GM23338 (cell line): ENCODE results near the gene SEMA5A. TPM values are rescaled to one million over a fixed set of nuclear protein-coding genes. Genes with fewer than 3 reads are reported as not detected.

Experiments
- ATAC-seq: fragments of 200-7000 bp; cut with Tn5 transposase; 3 replicates; pipeline ENCODE4 v1.9.1; 2020
- DNase-seq: peaks from one replicate; pipeline ENCODE4 v3.0.0-alpha.2; 2015; ENCODE audit warnings: low spot score
- H2AFZ ChIP-seq: fragments of 200-600 bp; sonication (generic); 2 replicates; pipeline ENCODE4 v1.8.0; 2016; ENCODE audit warnings: antibody characterized with exemption, mild to moderate bottlenecking, moderate library complexity
- H3F3A ChIP-seq: fragments of 200-600 bp; sonication (generic); replicated peaks from 2 replicates; pipeline ENCODE4 v1.8.0; 2017; ENCODE audit warnings: antibody characterized with exemption, mixed run types, low read depth
- H3K27ac ChIP-seq: fragments of 200-600 bp; sonication (generic); 2 replicates; pipeline ENCODE4 v1.6.1; 2016; ENCODE audit warnings: low read depth
- H3K27me3 ChIP-seq: fragments of 200-600 bp; sonication (generic); 2 replicates; pipeline ENCODE4 v1.8.0; 2016; ENCODE audit warnings: mild to moderate bottlenecking, mixed run types, moderate library complexity; ENCODE audit not compliant: insufficient read depth
- H3K36me3 ChIP-seq: fragments of 200-600 bp; sonication (generic); 2 replicates; pipeline ENCODE4 v1.8.0; 2016; ENCODE audit warnings: mild to moderate bottlenecking; ENCODE audit not compliant: insufficient read depth
- H3K4me1 ChIP-seq: fragments of 200-600 bp; sonication (generic); 2 replicates; pipeline ENCODE4 v1.8.0; 2016; ENCODE audit warnings: mild to moderate bottlenecking, moderate library complexity; ENCODE audit not compliant: insufficient read depth
- H3K4me2 ChIP-seq: fragments of 200-600 bp; sonication (generic); 2 replicates; pipeline ENCODE4 v1.7.1; 2017; ENCODE audit warnings: mixed run types
- H3K4me3 ChIP-seq: fragments of 200-600 bp; sonication (generic); 2 replicates; pipeline ENCODE4 v1.6.1; 2016; ENCODE audit warnings: mixed run types
- H3K79me2 ChIP-seq: fragments of 200-600 bp; sonication (generic); replicated peaks from 2 replicates; pipeline ENCODE4 v1.8.0; 2017; ENCODE audit warnings: mild to moderate bottlenecking; ENCODE audit not compliant: insufficient read depth
- H3K9me2 ChIP-seq: fragments of 200-600 bp; sonication (generic); 2 replicates; pipeline ENCODE4 v1.8.0; 2017; ENCODE audit not compliant: insufficient read depth
- H4K20me1 ChIP-seq: fragments of 200-600 bp; sonication (generic); replicated peaks from 2 replicates; pipeline ENCODE4 v1.8.0; 2017; ENCODE audit warnings: mild to moderate bottlenecking; ENCODE audit not compliant: insufficient read depth
- H3K27ac Mint-ChIP-seq: 2 replicates; pipeline ENCODE4 v1.8.0; 2020; ENCODE audit warnings: inconsistent platforms, mild to moderate bottlenecking, moderate library complexity, mixed read lengths
- H3K27me3 Mint-ChIP-seq: 3 replicates; pipeline ENCODE4 v1.8.0; 2022; ENCODE audit warnings: low read depth, mild to moderate bottlenecking, moderate library complexity, mixed read lengths, inconsistent platforms; ENCODE audit not compliant: insufficient read depth, poor library complexity
- H3K36me3 Mint-ChIP-seq: 3 replicates; pipeline ENCODE4 v1.8.0; 2021; ENCODE audit warnings: low read depth, mild to moderate bottlenecking, inconsistent platforms, moderate library complexity, mixed read lengths
- H3K4me1 Mint-ChIP-seq: 3 replicates; pipeline ENCODE4 v1.8.0; 2020; ENCODE audit warnings: mild to moderate bottlenecking, inconsistent platforms, mixed read lengths
- H3K4me3 Mint-ChIP-seq: 3 replicates; pipeline ENCODE4 v1.8.0; 2021; ENCODE audit warnings: moderate library complexity, mild to moderate bottlenecking, inconsistent platforms, mixed read lengths
- H3K9me3 Mint-ChIP-seq: 3 replicates; pipeline ENCODE4 v1.8.0; 2020; ENCODE audit warnings: moderate library complexity, mild to moderate bottlenecking, inconsistent platforms, mixed read lengths
- CREB1 ChIP-seq: fragments of 250-450 bp; sonication (Bioruptor Pico); IDR thresholded peaks from 2 replicates; pipeline ENCODE4 v1.5.0; 2020; ENCODE audit warnings: low read depth, mild to moderate bottlenecking, moderate library complexity
- EZH2 ChIP-seq: fragments of 200-600 bp; sonication (generic); IDR thresholded peaks from one replicate; pipeline ENCODE4 v1.8.0; 2017; ENCODE audit warnings: antibody characterized with exemption, mild to moderate bottlenecking, low read depth; ENCODE audit not compliant: unreplicated experiment
- EZH2phosphoT487 ChIP-seq: fragments of 200-600 bp; sonication (generic); IDR thresholded peaks from one replicate; pipeline ENCODE4 v1.8.1; 2018; ENCODE audit warnings: antibody characterized with exemption; ENCODE audit not compliant: unreplicated experiment
- JUNB ChIP-seq: IDR thresholded peaks from one replicate; pipeline ENCODE4 v1.6.1; 2016; ENCODE audit warnings: antibody characterized with exemption; ENCODE audit not compliant: unreplicated experiment
- NANOG ChIP-seq: IDR thresholded peaks from 2 replicates; pipeline ENCODE4 v1.6.1; 2016; ENCODE audit warnings: antibody characterized with exemption, borderline replicate concordance
- STAT1 ChIP-seq: IDR thresholded peaks from one replicate; pipeline ENCODE4 v1.6.1; 2016; ENCODE audit warnings: antibody characterized with exemption; ENCODE audit not compliant: unreplicated experiment
- ZNF114 ChIP-seq: fragments of 250-450 bp; sonication (Bioruptor Pico); IDR thresholded peaks from 2 replicates; pipeline ENCODE4 v1.5.0; 2020; ENCODE audit warnings: mild to moderate bottlenecking, moderate library complexity
- ZNF331 ChIP-seq: fragments of 250-450 bp; sonication (Bioruptor Pico); IDR thresholded peaks from 2 replicates; pipeline ENCODE4 v1.5.0; 2020; ENCODE audit warnings: low read depth, mild to moderate bottlenecking, moderate library complexity
- polyA plus RNA-seq: library from polyadenylated mRNA; unstranded; fragments of >200 nt; fragmentation: Nextera tagmentation; extraction: Ambion mirVana; gene quantifications from 2 replicates; pipeline ENCODE4 v1.2.1, GENCODE V29; 2016
- total RNA-seq: library from RNA; depleted of rRNA; stranded (reverse); fragments of >200 nt; shearing (Covaris generic); gene quantifications from 2 replicates; pipeline ENCODE4 v1.2.3, GENCODE V29; 2014
- TF ChIP-seq, protein P1 (sequence below): IDR thresholded peaks from 2 replicates; pipeline ENCODE4 v1.6.1; 2016; ENCODE audit warnings: antibody characterized with exemption
- TF ChIP-seq, protein P2 (sequence below), 2 experiments: fragments of 200-600 bp in 1 of 2; sonication (generic) in 1 of 2; conservative IDR thresholded peaks; 2 replicates each; pipeline versions ENCODE4 v1.5.1 to v1.6.1; 2016 to 2017; ENCODE audit warnings: antibody characterized with exemption in 2 of 2, low read depth in 2 of 2, mild to moderate bottlenecking in 2 of 2, moderate library complexity in 1 of 2
- TF ChIP-seq, protein P3 (sequence below): IDR thresholded peaks from one replicate; pipeline ENCODE4 v1.6.1; 2018; ENCODE audit warnings: antibody characterized with exemption; ENCODE audit not compliant: unreplicated experiment
- TF ChIP-seq, protein P4 (sequence below): fragments of 250-450 bp; sonication (Bioruptor Pico); IDR thresholded peaks from 2 replicates; pipeline ENCODE4 v1.5.0; 2020; ENCODE audit warnings: mild to moderate bottlenecking, moderate library complexity

Gene SEMA5A
- total and polyA plus RNA-seq, 2 experiments from 2014 or later, result 2.1 to 8.1 TPM

DNA sequence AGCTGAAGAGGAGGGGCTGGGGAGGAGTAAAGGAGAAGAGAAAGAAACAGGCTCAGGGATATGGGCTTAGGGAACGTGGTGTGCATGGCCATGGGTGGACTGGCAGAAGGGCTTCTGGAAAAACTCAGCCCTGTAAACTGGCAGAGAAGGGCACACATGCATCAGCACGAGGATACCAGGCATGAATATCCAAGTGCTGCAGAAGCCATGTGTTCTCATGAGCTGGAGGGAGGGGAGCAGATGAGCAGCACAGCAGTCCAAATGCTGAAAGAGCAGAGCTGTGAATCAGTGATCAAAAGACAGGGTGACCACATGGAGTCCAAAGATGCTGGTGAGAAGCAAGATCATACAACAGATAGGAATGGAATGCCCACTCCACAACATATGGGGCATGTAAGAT, 72.3 kb downstream of the SEMA5A start (continued):
- TF ChIP-seq, protein P1, sequence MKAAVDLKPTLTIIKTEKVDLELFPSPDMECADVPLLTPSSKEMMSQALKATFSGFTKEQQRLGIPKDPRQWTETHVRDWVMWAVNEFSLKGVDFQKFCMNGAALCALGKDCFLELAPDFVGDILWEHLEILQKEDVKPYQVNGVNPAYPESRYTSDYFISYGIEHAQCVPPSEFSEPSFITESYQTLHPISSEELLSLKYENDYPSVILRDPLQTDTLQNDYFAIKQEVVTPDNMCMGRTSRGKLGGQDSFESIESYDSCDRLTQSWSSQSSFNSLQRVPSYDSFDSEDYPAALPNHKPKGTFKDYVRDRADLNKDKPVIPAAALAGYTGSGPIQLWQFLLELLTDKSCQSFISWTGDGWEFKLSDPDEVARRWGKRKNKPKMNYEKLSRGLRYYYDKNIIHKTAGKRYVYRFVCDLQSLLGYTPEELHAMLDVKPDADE, result no peak
- TF ChIP-seq, protein P2, sequence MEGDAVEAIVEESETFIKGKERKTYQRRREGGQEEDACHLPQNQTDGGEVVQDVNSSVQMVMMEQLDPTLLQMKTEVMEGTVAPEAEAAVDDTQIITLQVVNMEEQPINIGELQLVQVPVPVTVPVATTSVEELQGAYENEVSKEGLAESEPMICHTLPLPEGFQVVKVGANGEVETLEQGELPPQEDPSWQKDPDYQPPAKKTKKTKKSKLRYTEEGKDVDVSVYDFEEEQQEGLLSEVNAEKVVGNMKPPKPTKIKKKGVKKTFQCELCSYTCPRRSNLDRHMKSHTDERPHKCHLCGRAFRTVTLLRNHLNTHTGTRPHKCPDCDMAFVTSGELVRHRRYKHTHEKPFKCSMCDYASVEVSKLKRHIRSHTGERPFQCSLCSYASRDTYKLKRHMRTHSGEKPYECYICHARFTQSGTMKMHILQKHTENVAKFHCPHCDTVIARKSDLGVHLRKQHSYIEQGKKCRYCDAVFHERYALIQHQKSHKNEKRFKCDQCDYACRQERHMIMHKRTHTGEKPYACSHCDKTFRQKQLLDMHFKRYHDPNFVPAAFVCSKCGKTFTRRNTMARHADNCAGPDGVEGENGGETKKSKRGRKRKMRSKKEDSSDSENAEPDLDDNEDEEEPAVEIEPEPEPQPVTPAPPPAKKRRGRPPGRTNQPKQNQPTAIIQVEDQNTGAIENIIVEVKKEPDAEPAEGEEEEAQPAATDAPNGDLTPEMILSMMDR (conservative IDR thresholded peaks at IDR 0.05; ENCODE audit: low read depth in 2 of 2), result no peak
- TF ChIP-seq, protein P3, sequence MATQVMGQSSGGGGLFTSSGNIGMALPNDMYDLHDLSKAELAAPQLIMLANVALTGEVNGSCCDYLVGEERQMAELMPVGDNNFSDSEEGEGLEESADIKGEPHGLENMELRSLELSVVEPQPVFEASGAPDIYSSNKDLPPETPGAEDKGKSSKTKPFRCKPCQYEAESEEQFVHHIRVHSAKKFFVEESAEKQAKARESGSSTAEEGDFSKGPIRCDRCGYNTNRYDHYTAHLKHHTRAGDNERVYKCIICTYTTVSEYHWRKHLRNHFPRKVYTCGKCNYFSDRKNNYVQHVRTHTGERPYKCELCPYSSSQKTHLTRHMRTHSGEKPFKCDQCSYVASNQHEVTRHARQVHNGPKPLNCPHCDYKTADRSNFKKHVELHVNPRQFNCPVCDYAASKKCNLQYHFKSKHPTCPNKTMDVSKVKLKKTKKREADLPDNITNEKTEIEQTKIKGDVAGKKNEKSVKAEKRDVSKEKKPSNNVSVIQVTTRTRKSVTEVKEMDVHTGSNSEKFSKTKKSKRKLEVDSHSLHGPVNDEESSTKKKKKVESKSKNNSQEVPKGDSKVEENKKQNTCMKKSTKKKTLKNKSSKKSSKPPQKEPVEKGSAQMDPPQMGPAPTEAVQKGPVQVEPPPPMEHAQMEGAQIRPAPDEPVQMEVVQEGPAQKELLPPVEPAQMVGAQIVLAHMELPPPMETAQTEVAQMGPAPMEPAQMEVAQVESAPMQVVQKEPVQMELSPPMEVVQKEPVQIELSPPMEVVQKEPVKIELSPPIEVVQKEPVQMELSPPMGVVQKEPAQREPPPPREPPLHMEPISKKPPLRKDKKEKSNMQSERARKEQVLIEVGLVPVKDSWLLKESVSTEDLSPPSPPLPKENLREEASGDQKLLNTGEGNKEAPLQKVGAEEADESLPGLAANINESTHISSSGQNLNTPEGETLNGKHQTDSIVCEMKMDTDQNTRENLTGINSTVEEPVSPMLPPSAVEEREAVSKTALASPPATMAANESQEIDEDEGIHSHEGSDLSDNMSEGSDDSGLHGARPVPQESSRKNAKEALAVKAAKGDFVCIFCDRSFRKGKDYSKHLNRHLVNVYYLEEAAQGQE, result no peak
- TF ChIP-seq ZNF114, result no peak
- no peak for TF ChIP-seq EZH2phosphoT487
- TF ChIP-seq CREB1 (CRISPR knock-in tag), result no peak
- no peak for TF ChIP-seq NANOG
- no peak for TF ChIP-seq ZNF331 (CRISPR knock-in tag)
- no peak for TF ChIP-seq STAT1
- no peak for TF ChIP-seq EZH2

DNA sequence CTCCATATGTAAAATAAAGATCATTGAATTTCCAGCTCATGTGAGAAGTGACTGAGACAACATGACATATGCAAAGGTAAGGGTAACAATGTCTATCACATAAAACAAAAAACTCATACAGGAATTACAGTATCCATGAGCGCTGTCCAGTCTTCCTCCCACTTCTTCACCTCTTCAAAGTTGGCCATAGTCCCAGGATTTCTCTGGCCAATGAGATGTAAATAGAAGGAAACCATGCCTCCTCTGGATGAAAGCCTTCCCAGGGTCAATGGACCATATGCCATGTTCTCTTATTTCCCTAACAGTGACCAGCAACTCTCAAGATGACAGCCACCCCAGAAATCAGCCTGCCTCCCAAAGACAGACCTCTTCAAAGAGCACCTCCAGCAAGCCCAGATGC, 75.5 kb downstream of the SEMA5A start:
- Histone ChIP-seq H3K27me3 (no peaks in the 10 kb centered on the region), H3F3A (no peaks in the 10 kb centered on the region), H4K20me1 (no peaks in the 10 kb centered on the region), H3K4me1 (no peaks in the 10 kb centered on the region; the same call in 1 of the 2 replicates), H3K9me2 (0 out of 2 replicates have a peak, but pooled peaks cover 10% of the 10 kb centered on the region), H3K4me3 (no peak overlapping the region), H3K4me2 (no peak overlapping the region), H3K27ac (no peak overlapping the region), H3K36me3 (no peaks in the 10 kb centered on the region), H3K79me2 (no peaks in the 10 kb centered on the region), H2AFZ (no peak overlapping the region)
- Mint-ChIP-seq H3K4me3 (no peak overlapping the region), H3K9me3 (no peaks in the 10 kb centered on the region), H3K4me1 (no peaks in the 10 kb centered on the region), H3K27ac (no peak overlapping the region), H3K36me3 (no peaks in the 10 kb centered on the region; the same call in 2 of the 3 replicates), H3K27me3 (peaks cover 3% of the 10 kb centered on the region)
- DNase-seq (no peak), ATAC-seq (no peak)
- TF ChIP-seq, protein P1, result no peak
- no peak for TF ChIP-seq STAT1
- no peak for TF ChIP-seq JUNB
- TF ChIP-seq, protein P4, sequence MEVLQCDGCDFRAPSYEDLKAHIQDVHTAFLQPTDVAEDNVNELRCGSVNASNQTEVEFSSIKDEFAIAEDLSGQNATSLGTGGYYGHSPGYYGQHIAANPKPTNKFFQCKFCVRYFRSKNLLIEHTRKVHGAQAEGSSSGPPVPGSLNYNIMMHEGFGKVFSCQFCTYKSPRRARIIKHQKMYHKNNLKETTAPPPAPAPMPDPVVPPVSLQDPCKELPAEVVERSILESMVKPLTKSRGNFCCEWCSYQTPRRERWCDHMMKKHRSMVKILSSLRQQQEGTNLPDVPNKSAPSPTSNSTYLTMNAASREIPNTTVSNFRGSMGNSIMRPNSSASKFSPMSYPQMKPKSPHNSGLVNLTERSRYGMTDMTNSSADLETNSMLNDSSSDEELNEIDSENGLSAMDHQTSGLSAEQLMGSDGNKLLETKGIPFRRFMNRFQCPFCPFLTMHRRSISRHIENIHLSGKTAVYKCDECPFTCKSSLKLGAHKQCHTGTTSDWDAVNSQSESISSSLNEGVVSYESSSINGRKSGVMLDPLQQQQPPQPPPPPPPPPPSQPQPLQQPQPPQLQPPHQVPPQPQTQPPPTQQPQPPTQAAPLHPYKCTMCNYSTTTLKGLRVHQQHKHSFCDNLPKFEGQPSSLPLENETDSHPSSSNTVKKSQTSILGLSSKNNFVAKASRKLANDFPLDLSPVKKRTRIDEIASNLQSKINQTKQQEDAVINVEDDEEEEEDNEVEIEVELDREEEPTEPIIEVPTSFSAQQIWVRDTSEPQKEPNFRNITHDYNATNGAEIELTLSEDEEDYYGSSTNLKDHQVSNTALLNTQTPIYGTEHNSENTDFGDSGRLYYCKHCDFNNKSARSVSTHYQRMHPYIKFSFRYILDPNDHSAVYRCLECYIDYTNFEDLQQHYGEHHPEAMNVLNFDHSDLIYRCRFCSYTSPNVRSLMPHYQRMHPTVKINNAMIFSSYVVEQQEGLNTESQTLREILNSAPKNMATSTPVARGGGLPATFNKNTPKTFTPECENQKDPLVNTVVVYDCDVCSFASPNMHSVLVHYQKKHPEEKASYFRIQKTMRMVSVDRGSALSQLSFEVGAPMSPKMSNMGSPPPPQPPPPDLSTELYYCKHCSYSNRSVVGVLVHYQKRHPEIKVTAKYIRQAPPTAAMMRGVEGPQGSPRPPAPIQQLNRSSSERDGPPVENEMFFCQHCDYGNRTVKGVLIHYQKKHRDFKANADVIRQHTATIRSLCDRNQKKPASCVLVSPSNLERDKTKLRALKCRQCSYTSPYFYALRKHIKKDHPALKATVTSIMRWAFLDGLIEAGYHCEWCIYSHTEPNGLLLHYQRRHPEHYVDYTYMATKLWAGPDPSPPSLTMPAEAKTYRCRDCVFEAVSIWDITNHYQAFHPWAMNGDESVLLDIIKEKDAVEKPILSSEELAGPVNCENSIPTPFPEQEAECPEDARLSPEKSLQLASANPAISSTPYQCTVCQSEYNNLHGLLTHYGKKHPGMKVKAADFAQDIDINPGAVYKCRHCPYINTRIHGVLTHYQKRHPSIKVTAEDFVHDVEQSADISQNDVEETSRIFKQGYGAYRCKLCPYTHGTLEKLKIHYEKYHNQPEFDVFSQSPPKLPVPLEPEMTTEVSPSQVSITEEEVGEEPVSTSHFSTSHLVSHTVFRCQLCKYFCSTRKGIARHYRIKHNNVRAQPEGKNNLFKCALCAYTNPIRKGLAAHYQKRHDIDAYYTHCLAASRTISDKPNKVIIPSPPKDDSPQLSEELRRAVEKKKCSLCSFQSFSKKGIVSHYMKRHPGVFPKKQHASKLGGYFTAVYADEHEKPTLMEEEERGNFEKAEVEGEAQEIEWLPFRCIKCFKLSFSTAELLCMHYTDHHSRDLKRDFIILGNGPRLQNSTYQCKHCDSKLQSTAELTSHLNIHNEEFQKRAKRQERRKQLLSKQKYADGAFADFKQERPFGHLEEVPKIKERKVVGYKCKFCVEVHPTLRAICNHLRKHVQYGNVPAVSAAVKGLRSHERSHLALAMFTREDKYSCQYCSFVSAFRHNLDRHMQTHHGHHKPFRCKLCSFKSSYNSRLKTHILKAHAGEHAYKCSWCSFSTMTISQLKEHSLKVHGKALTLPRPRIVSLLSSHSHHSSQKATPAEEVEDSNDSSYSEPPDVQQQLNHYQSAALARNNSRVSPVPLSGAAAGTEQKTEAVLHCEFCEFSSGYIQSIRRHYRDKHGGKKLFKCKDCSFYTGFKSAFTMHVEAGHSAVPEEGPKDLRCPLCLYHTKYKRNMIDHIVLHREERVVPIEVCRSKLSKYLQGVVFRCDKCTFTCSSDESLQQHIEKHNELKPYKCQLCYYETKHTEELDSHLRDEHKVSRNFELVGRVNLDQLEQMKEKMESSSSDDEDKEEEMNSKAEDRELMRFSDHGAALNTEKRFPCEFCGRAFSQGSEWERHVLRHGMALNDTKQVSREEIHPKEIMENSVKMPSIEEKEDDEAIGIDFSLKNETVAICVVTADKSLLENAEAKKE (CRISPR knock-in tag), result no peak
- TF ChIP-seq CREB1 (CRISPR knock-in tag), result no peak
